OCI-M2 (cell line): ENCODE data around the gene ZNF217.
"Not testable (repeated sequence)": the region's sequence is repeated elsewhere in the genome, so short reads cannot be mapped to it uniquely, and the experiment has no call there.

Experiments used
- DNase-seq: peaks from one replicate; lab custom pipeline; 2025; ENCODE audit not compliant: unreplicated experiment; lab: John Stamatoyannopoulos, UW

The ZNF217 gene

DNA sequence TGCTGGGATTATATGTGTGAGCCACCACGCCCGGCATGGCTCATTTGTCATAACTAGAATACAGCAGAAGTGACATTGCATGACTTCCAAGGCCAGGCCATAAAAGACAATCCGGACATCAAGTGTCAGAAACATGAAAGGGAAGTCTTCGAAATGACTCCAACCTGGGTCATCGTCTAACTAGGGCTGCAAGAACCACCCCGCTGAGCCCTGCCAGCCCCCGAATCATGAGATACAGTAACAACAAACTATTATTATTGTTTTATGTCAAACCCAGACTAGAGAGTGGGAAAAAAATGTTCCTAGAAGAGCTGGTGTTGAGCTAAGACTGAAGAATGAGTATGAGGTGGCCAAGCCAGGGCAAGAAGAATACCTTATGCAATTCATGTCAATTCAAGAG lies 59.6 kb downstream of the ZNF217 start:
- no peak for DNase-seq

- DNase-seq = no peak
Measured at GRCh38 chr20:53533500-53533899, 60.1 kb downstream of the ZNF217 start.

- DNase-seq = not testable (repeated sequence)
Measured at GRCh38 chr20:53532654-53533312, 60.9 kb downstream of the ZNF217 start.

DNA sequence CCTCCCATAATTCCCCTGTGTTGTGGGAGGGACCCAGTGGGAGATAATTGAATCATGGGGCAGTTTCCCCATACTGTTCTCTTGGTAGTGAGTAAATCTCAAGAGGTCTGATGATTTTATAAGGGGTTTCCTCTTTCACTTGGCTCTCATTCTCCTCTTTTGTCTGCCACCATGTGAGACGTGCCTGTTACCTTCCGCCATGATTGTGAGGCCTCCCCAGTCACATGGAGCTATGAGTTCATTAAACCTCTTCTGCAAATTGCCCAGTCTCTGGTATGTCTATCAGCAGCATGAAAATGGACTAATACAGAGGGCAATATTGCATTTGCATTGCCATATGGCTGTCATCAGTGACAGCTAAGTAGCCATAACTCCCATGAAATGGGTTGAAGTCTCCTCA lies 63.2 kb downstream of the ZNF217 start:
- DNase-seq = no peak

DNA sequence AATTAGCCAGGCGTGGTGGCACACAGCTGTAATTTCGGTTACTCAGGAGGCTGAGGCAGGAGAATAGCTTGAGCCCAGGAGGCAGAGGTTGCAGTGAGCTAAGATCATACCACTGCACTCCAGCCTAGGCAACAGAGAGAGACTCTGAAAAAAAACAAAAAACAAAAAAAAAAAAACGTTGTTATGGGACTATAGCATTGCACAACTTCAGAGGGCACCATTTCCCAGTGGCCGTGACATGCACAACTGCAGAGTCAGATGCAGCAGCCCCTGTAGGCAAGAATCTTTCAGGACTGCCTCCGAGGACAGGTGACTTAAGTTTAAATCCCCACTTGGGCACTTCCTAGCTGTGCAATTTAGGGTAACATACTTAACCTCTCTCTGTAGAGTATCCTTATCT lies 64.0 kb downstream of the ZNF217 start:
- DNase-seq = no peak

- DNase-seq = no peak
Measured at GRCh38 chr20:53527196-53527595, 66.4 kb downstream of the ZNF217 start.

- no peak for DNase-seq
Measured at GRCh38 chr20:53524589-53525312, 68.9 kb downstream of the ZNF217 start.

DNA sequence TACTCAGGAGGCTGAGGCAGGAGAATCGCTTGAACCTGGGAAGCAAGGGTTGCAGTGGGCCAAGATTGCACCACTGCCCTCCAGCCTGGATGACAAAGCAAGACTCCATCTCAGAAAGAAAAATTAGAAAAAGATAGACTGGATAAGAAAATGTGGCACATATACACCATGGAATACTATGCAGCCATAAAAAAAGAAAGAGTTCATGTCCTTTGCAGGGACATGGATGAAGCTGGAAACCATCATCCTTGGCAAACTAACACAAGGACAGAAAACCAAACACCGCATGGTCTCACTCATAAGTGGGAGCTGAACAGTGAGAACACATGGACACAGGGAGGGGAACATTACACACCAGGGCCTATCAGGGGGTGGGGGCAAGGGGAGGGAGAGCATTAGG lies 70.0 kb downstream of the ZNF217 start:
- not testable (repeated sequence) for DNase-seq

DNA sequence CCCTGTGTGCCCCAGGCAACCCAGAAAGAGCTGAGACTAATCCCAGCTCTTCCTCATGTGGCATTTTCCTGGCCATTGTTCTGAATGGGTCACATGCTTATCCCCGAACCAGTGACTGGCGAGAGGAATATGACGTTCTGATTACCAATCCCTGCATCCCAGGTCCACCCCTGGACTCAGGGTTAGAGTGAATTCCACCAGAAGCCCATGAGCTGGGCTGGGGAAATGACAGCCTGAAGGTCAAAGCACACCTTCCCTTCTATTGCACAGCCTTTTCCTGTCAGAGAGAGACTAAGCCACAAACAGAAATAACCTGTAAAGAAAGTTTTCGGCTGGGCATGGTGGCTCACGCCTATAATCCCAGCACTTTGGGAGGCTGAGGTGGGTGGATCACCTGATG lies 70.9 kb downstream of the ZNF217 start:
- no peak for DNase-seq

- DNase-seq = no peak
Measured at GRCh38 chr20:53522026-53522425, 71.6 kb downstream of the ZNF217 start.

- DNase-seq = not testable (repeated sequence)
Measured at GRCh38 chr20:53521421-53521820, 72.2 kb downstream of the ZNF217 start.

DNA sequence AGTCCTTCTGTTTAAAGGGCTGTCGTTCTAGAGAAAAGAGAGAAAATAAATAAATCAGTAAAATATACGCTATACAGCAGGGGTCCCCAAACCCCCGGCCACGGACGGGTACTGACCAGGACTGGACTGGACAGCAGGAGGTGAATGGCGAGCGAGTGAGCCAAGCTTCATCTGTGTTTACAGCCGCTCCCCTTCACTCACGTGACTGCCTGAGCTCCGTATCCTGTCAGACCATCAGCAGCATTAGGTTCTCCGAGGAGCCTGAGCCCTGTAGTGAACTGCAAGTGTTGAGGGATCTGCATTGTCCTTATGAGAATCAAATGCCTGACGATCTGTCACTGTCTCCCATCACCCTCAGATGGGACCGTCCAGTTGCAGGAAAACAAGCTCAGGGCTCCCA lies 76.5 kb downstream of the ZNF217 start:
- no peak for DNase-seq
